Measurements from ENCODE around the gene ZDHHC5.
A peak's percentile ranks its signal among the peaks of the same experiment; 100 is the strongest.
"Not testable (repeated sequence)": the region's sequence is repeated elsewhere in the genome, so short reads cannot be mapped to it uniquely, and the experiment has no call there.

The ZDHHC5 gene

GRCh38 chr11:57646799-57647303 lies 21.1 kb upstream of the ZDHHC5 start:
- Histone ChIP-seq H3K27me3 (ENCODE audit: control insufficient read depth, insufficient read depth, low read length) (peaks cover 36% of the 10 kb centered on the region), H3K27ac (ENCODE audit: low read depth, low read length) (no peak overlapping the region), H3K4me1 (ENCODE audit: control insufficient read depth, insufficient read depth, low read length) (peaks cover 8% of the 10 kb centered on the region), H3K36me3 (ENCODE audit: control insufficient read depth, insufficient read depth, low read length) (no peaks in the 10 kb centered on the region), H3K4me3 (ENCODE audit: low read length) (no peak overlapping the region), H3K9ac (ENCODE audit: low read length) (no peak overlapping the region)

GRCh38 chr11:57647372-57647771 lies 20.5 kb upstream of the ZDHHC5 start:
- Histone ChIP-seq H3K9ac (ENCODE audit: low read length) (no peak overlapping the region), H3K27ac (ENCODE audit: low read depth, low read length) (no peak overlapping the region), H3K4me1 (ENCODE audit: control insufficient read depth, insufficient read depth, low read length) (peaks cover 8% of the 10 kb centered on the region), H3K27me3 (ENCODE audit: control insufficient read depth, insufficient read depth, low read length) (peaks cover 36% of the 10 kb centered on the region), H3K4me3 (ENCODE audit: low read length) (no peak overlapping the region), H3K36me3 (ENCODE audit: control insufficient read depth, insufficient read depth, low read length) (no peaks in the 10 kb centered on the region)

- Histone ChIP-seq H3K36me3 (ENCODE audit: control insufficient read depth, insufficient read depth, low read length) (no peaks in the 10 kb centered on the region), H3K9ac (ENCODE audit: low read length) (no peak overlapping the region), H3K27me3 (ENCODE audit: control insufficient read depth, insufficient read depth, low read length) (peaks cover 36% of the 10 kb centered on the region), H3K4me1 (ENCODE audit: control insufficient read depth, insufficient read depth, low read length) (peaks cover 8% of the 10 kb centered on the region), H3K4me3 (ENCODE audit: low read length) (no peak overlapping the region), H3K27ac (ENCODE audit: low read depth, low read length) (no peak overlapping the region)
Measured at GRCh38 chr11:57647960-57648800, 19.7 kb upstream of the ZDHHC5 start.

DNA sequence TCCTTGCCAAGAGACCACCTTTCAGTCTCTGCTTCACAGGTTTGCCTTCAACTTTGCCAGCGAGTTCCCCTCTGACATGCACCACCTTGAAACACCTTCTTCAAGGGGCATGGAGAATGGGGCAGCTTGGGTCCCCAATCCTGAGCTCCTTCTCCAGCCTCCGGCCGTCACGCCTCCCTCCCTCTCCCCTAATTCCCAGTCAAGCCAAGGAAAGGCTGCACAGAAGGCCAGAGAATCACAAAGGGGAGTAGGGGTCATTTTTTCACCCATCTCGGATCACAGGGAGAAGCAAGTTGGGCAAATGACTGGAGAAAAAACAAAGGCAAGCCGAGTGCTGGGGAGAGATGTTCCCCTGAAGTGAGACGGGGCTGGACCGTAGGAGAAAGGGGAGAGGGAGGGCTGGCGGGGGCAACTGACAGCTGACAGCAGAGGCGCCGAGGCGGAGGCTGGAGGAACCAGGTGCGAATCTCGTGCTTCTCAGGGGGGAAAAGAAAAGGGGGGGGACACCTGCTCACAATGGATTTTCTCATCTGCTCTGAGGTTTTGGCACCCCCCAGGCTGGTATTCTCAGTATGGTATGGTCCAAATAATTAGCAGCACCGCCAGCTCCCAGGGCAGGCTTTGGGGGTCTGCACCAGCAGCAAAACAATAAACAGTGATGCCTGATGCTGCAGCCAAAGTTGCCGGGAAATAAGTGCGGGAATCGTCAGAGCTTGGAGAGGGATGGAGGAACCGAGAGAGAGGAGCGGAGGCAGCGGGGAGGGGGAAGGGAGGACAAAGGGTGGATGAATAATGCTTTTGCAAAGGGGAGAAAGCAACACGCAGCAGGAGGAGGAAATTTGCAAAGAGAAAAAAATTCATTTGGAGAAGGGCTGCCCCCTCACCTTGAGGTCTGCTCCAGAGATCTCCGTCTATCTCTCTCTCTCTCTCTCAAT lies 18.8 kb upstream of the ZDHHC5 start:
- Histone ChIP-seq H3K4me3 (ENCODE audit: low read length) (peak overlapping the region; percentile 52), H3K4me1 (ENCODE audit: control insufficient read depth, insufficient read depth, low read length) (peaks cover 8% of the 10 kb centered on the region), H3K36me3 (ENCODE audit: control insufficient read depth, insufficient read depth, low read length) (no peaks in the 10 kb centered on the region), H3K27ac (ENCODE audit: low read depth, low read length) (no peak overlapping the region), H3K27me3 (ENCODE audit: control insufficient read depth, insufficient read depth, low read length) (peaks cover 36% of the 10 kb centered on the region), H3K9ac (ENCODE audit: low read length) (no peak overlapping the region)

GRCh38 chr11:57649826-57650738 lies 17.8 kb upstream of the ZDHHC5 start, which contains the start of gene YPEL4:
YPEL4 (minus strand) TSS chr11:57649912; CDS start chr11:57647107, 2,805 bp downstream.
- H3K4me1 ChIP-seq (ENCODE audit: control insufficient read depth, insufficient read depth, low read length) = peaks cover 5% of the 10 kb centered on the region
- H3K9ac ChIP-seq (ENCODE audit: low read length) = no peak within 1 kb of the TSS
- H3K27ac ChIP-seq (ENCODE audit: low read depth, low read length) = no peak within 1 kb of the TSS
- no peaks in the 10 kb centered on the region for H3K36me3 ChIP-seq (ENCODE audit: control insufficient read depth, insufficient read depth, low read length)
- H3K27me3 ChIP-seq (ENCODE audit: control insufficient read depth, insufficient read depth, low read length) = peaks cover 36% of the 10 kb centered on the region
- H3K4me3 ChIP-seq (ENCODE audit: low read length) = peak within 1 kb of the TSS; percentile 52

DNA sequence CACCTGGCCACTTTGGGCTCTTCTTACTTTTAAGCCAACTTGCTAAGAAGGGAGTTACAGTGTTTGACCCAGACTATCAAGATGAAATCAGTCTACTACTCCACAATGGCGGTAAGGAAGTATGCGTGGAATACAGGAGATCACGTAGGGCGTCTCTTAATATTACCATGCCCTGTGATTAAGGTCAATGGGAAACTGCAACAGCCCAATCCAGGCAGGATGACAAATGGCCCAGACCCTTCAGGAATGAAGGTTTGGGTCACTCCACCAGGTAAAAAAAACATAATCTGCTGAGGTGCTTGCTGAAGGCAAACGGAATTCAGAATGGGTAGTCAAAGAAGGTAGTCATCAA lies 17.2 kb upstream of the ZDHHC5 start:
- peaks cover 5% of the 10 kb centered on the region for H3K4me1 ChIP-seq (ENCODE audit: control insufficient read depth, insufficient read depth, low read length)
- no peaks in the 10 kb centered on the region for H3K36me3 ChIP-seq (ENCODE audit: control insufficient read depth, insufficient read depth, low read length)
- H3K27me3 ChIP-seq (ENCODE audit: control insufficient read depth, insufficient read depth, low read length) = peaks cover 36% of the 10 kb centered on the region
- no peak overlapping the region for H3K9ac ChIP-seq (ENCODE audit: low read length)
- H3K4me3 ChIP-seq (ENCODE audit: low read length) = no peak overlapping the region
- H3K27ac ChIP-seq (ENCODE audit: low read depth, low read length) = no peak overlapping the region

DNA sequence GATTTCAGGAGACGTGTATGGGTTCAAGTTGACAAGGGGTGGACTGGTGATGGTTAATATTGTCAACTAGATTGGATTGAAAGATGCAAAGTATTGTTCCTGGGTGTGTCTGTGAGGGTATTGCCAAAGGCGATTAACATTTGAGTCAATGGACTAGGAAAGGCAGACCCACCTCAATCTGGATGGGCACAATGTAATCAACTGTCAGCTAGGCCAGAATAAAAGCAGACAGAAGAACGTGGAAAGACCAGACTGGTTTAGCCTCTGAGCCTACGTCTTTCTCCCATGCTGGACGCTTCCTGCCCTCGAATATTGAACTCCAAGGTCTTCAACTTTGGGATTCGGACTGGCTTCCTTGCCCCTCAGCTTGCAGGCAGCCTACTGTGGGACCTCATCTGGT lies 16.5 kb upstream of the ZDHHC5 start:
- H3K4me3 ChIP-seq (ENCODE audit: low read length) = no peak overlapping the region
- H3K9ac ChIP-seq (ENCODE audit: low read length) = no peak overlapping the region
- no peaks in the 10 kb centered on the region for H3K36me3 ChIP-seq (ENCODE audit: control insufficient read depth, insufficient read depth, low read length)
- peaks cover 31% of the 10 kb centered on the region for H3K27me3 ChIP-seq (ENCODE audit: control insufficient read depth, insufficient read depth, low read length)
- no peak overlapping the region for H3K27ac ChIP-seq (ENCODE audit: low read depth, low read length)
- peaks cover 5% of the 10 kb centered on the region for H3K4me1 ChIP-seq (ENCODE audit: control insufficient read depth, insufficient read depth, low read length)

DNA sequence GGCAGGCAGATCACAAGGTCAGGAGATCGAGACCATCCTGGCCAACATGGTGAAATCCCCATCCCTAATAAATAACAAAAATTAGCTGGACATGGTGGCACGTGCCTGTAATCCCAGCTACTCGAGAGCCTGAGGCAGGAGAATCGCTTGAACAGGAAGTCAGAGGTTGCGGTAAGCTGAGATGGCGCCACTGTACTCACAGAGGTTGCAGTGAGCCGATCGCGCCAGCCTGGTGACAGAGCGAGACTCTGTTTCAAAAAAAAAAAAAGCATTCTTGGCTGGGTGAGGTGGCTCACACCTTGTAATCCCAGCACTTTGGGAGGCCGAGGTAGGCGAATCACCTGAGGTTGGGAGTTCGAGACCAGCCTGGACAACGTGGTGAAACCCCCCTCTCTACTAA lies 15.7 kb upstream of the ZDHHC5 start:
- Histone ChIP-seq H3K27me3 (ENCODE audit: control insufficient read depth, insufficient read depth, low read length) (peaks cover 23% of the 10 kb centered on the region), H3K4me3 (ENCODE audit: low read length) (peak overlapping the region; percentile 9)
- not testable (repeated sequence) for H3K27ac ChIP-seq (ENCODE audit: low read depth, low read length)

DNA sequence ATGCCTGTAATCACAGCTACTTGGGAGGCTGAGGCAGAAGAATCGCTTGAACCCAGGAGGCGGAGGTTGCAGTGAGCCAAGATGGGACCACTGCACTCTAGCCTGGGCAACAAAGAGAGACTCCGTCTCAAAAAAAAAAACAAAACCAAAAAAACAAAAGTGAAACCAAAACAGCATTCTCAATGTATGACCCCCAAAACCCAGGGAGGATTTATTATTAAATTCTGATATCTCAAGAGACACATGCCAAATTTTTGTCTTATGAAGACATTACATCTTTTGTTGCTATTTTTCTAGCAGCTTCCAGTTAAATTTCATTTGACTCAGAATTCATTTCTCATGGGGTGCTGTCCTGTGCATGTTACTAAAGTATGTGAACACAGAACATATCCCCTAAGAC lies 15.3 kb upstream of the ZDHHC5 start:
- H3K4me3 ChIP-seq (ENCODE audit: low read length) = peak overlapping the region; percentile 9

More for the DNA sequence above, 15.7 kb upstream of the ZDHHC5 start:
- not testable (repeated sequence) for H3K36me3 ChIP-seq (ENCODE audit: control insufficient read depth, insufficient read depth, low read length); H3K9ac ChIP-seq (ENCODE audit: low read length); H3K4me1 ChIP-seq (ENCODE audit: control insufficient read depth, insufficient read depth, low read length)

GRCh38 chr11:57653163-57653562 lies 14.8 kb upstream of the ZDHHC5 start:
- no peaks in the 10 kb centered on the region for H3K36me3 ChIP-seq (ENCODE audit: control insufficient read depth, insufficient read depth, low read length)
- peaks cover 14% of the 10 kb centered on the region for H3K27me3 ChIP-seq (ENCODE audit: control insufficient read depth, insufficient read depth, low read length)
- H3K4me1 ChIP-seq (ENCODE audit: control insufficient read depth, insufficient read depth, low read length) = peaks cover 7% of the 10 kb centered on the region
- H3K9ac ChIP-seq (ENCODE audit: low read length) = no peak overlapping the region
- H3K4me3 ChIP-seq (ENCODE audit: low read length) = no peak overlapping the region
- no peak overlapping the region for H3K27ac ChIP-seq (ENCODE audit: low read depth, low read length)

More for the DNA sequence above, 15.3 kb upstream of the ZDHHC5 start:
- Histone ChIP-seq H3K36me3 (ENCODE audit: control insufficient read depth, insufficient read depth, low read length) (no peaks in the 10 kb centered on the region), H3K27me3 (ENCODE audit: control insufficient read depth, insufficient read depth, low read length) (peaks cover 18% of the 10 kb centered on the region), H3K9ac (ENCODE audit: low read length) (no peak overlapping the region), H3K4me1 (ENCODE audit: control insufficient read depth, insufficient read depth, low read length) (peaks cover 7% of the 10 kb centered on the region), H3K27ac (ENCODE audit: low read depth, low read length) (no peak overlapping the region)

DNA sequence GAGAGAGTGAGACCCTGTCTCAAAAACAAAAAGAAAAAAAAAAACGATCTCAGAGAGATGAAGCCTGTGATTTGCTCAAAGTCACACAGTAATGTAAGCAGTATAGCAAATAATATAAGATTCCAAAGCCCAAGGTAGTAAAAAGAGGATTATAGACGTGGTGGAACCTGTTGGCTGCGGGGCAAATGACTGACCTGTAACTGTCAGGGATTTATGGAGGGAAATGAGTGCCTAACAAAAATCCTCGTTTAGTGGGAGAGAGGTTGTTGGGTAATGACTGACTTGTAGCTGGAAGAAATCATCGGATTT lies 11.1 kb upstream of the ZDHHC5 start:
- H3K9ac ChIP-seq (ENCODE audit: low read length) = peak overlapping the region; percentile 74

More for the DNA sequence above, 11.1 kb upstream of the ZDHHC5 start:
- Histone ChIP-seq H3K27me3 (ENCODE audit: control insufficient read depth, insufficient read depth, low read length) (no peaks in the 10 kb centered on the region), H3K4me1 (ENCODE audit: control insufficient read depth, insufficient read depth, low read length) (peaks cover 2% of the 10 kb centered on the region), H3K27ac (ENCODE audit: low read depth, low read length) (peak overlapping the region; percentile 92), H3K36me3 (ENCODE audit: control insufficient read depth, insufficient read depth, low read length) (peaks cover 6% of the 10 kb centered on the region), H3K4me3 (ENCODE audit: low read length) (peak overlapping the region; percentile 87)
